Measurements from ENCODE around the gene CNN3.
"Not testable (repeated sequence)": the region's sequence is repeated elsewhere in the genome, so short reads cannot be mapped to it uniquely, and the experiment has no call there.

CNN3 gene

DNA sequence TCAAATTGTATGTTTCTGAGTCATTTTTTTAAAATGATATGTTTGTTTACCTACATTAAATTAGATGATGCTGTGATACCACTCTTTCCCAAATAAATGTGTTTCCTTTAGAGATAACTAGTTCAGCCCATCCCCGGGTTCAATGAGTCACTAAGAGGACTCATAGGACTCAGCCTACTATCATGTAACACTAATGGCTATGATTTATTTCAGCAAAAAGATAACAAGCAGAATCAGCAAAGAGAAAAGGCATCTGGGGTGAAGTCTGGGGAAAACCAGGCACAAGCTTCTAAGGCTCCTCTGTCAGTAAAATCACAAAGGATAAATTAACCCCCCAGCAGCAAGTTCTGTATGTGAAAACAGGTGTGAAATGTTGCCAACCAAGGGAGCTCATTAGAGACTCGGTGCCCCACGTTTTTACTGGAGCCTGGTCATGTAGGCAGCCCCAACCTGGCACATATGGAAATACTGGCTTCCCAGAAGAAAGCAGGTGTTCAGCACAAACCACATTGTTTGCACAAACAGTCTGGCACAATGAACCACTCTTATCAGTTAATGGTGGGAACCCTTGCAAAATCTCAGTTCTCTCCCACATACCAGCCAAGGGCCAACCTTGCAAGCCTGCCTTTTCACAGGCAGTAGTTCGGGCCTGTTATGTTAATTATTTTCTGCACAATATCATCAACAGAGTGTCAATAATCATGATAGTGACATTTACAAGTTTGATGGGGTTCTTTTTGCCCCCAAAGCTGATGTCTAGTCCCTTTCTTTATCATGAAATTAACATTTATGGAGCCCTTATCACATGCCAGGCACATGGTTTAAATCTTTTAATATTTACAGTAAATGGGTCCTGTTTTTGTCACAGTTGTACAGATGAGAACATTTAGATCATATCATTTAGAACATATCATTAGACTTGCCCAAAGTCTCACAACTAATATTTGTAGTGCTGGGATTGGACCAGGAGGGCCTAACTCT lies 23.1 kb upstream of the CNN3 start:
- no peak for DNase-seq (ENCODE audit: extremely low read depth, insufficient read length)

GRCh38 chr1:94947437-94947836 lies 20.5 kb upstream of the CNN3 start:
- no peaks in the 10 kb centered on the region for H3K27me3 ChIP-seq (replicated peaks; ENCODE audit: control insufficient read depth, insufficient read depth, low read length)
- H3K4me3 ChIP-seq (replicated peaks; ENCODE audit: low read depth, low read length) = no peak overlapping the region
- TF ChIP-seq CTCF (IDR thresholded peaks at IDR 0.05; ENCODE audit: insufficient read depth, low read length, poor library complexity, severe bottlenecking) = no peak
- DNase-seq (ENCODE audit: extremely low read depth, insufficient read length) = no peak
- H3K36me3 ChIP-seq (ENCODE audit: control insufficient read depth, insufficient read depth, low read length) = no peaks in the 10 kb centered on the region

More for the DNA sequence above, 23.1 kb upstream of the CNN3 start:
- H3K36me3 ChIP-seq (ENCODE audit: control insufficient read depth, insufficient read depth, low read length) = no peaks in the 10 kb centered on the region
- TF ChIP-seq CTCF (IDR thresholded peaks at IDR 0.05; ENCODE audit: insufficient read depth, low read length, poor library complexity, severe bottlenecking) = no peak
- H3K4me3 ChIP-seq (replicated peaks; ENCODE audit: low read depth, low read length) = no peak overlapping the region
- H3K27me3 ChIP-seq (replicated peaks; ENCODE audit: control insufficient read depth, insufficient read depth, low read length) = no peaks in the 10 kb centered on the region

DNA sequence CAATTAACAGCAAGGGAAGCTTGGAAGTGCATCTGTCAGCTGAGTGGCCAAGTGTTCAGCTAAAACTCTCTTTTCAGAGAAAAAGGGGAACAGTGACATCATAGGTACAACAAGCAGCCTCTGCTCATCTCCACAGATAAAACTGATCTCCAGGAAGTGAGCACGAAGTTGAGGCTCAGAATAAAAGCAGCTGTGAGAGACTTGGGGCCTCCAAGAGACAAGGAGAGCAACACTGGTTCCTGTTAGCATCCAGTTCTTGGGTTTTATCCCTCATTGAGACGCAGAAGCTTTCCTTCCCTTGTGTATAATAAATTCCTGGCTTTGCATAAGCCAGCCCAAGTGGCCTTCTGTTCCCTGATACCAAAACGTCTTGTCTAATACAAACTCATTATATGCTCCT lies 20.0 kb upstream of the CNN3 start:
- no peak for DNase-seq (ENCODE audit: extremely low read depth, insufficient read length)
- Histone ChIP-seq H3K36me3 (ENCODE audit: control insufficient read depth, insufficient read depth, low read length) (no peaks in the 10 kb centered on the region), H3K4me3 (replicated peaks; ENCODE audit: low read depth, low read length) (no peak overlapping the region), H3K27me3 (replicated peaks; ENCODE audit: control insufficient read depth, insufficient read depth, low read length) (no peaks in the 10 kb centered on the region)
- no peak for TF ChIP-seq CTCF (IDR thresholded peaks at IDR 0.05; ENCODE audit: insufficient read depth, low read length, poor library complexity, severe bottlenecking)

GRCh38 chr1:94942171-94943128 lies 15.5 kb upstream of the CNN3 start:
- no peaks in the 10 kb centered on the region for H3K36me3 ChIP-seq (ENCODE audit: control insufficient read depth, insufficient read depth, low read length)
- H3K27me3 ChIP-seq (replicated peaks; ENCODE audit: control insufficient read depth, insufficient read depth, low read length) = no peaks in the 10 kb centered on the region
- no peak for DNase-seq (ENCODE audit: extremely low read depth, insufficient read length)
- no peak overlapping the region for H3K4me3 ChIP-seq (replicated peaks; ENCODE audit: low read depth, low read length)
- TF ChIP-seq CTCF (IDR thresholded peaks at IDR 0.05; ENCODE audit: insufficient read depth, low read length, poor library complexity, severe bottlenecking) = no peak

DNA sequence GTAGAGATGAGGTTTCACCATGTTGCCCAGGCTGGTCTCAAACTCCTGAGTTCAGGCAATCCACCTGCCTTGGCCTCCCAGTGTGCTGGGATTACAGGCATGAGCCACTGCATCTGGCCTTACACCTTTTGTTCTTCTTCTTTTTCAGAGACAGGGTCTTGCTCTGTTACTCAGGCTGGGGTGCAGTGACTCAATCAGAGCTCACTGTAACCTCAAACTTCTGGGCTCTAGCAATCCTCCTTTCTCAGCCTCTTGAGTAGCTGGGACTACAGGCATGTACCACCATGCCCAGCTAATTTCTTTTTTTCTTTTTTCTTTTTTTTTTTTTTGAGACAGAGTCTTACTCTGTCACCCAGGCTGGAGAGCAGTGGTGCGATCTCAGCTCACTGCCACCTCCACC lies 14.6 kb upstream of the CNN3 start:
- H3K4me3 ChIP-seq (replicated peaks; ENCODE audit: low read depth, low read length); DNase-seq (ENCODE audit: extremely low read depth, insufficient read length); H3K36me3 ChIP-seq (ENCODE audit: control insufficient read depth, insufficient read depth, low read length); H3K27me3 ChIP-seq (replicated peaks; ENCODE audit: control insufficient read depth, insufficient read depth, low read length): not testable (repeated sequence)

GRCh38 chr1:94940738-94941137 lies 13.8 kb upstream of the CNN3 start:
- DNase-seq (ENCODE audit: extremely low read depth, insufficient read length) = no peak
- Histone ChIP-seq H3K27me3 (replicated peaks; ENCODE audit: control insufficient read depth, insufficient read depth, low read length) (no peaks in the 10 kb centered on the region), H3K36me3 (ENCODE audit: control insufficient read depth, insufficient read depth, low read length) (no peaks in the 10 kb centered on the region), H3K4me3 (replicated peaks; ENCODE audit: low read depth, low read length) (no peak overlapping the region)
- no peak for TF ChIP-seq CTCF (IDR thresholded peaks at IDR 0.05; ENCODE audit: insufficient read depth, low read length, poor library complexity, severe bottlenecking)
